ENCODE measurements around the gene GEN1.

DNA sequence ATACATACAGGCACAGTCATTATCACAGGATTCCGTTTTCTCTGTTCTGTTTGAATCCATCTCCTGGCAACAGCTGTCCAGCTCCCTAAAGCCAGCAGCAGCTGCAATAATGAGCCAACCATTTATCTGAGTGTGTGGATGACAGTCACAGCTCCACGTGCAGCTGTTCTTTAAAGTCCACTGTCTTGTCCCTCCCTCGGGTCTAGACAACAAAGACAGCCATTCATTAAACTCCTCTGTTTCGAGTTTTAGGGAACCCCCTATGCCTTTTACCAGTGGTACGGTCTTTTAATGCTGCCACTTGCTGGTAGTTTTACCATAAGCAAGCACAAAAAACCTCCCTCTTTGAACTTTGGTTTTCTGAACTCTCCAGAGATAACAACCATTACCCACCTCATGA lies 46.3 kb downstream of the GEN1 start:
- TF ChIP-seq, protein P1, sequence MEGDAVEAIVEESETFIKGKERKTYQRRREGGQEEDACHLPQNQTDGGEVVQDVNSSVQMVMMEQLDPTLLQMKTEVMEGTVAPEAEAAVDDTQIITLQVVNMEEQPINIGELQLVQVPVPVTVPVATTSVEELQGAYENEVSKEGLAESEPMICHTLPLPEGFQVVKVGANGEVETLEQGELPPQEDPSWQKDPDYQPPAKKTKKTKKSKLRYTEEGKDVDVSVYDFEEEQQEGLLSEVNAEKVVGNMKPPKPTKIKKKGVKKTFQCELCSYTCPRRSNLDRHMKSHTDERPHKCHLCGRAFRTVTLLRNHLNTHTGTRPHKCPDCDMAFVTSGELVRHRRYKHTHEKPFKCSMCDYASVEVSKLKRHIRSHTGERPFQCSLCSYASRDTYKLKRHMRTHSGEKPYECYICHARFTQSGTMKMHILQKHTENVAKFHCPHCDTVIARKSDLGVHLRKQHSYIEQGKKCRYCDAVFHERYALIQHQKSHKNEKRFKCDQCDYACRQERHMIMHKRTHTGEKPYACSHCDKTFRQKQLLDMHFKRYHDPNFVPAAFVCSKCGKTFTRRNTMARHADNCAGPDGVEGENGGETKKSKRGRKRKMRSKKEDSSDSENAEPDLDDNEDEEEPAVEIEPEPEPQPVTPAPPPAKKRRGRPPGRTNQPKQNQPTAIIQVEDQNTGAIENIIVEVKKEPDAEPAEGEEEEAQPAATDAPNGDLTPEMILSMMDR (IDR thresholded peaks at IDR 0.05; ENCODE audit: insufficient read depth, low read length, poor library complexity, severe bottlenecking) = no peak
- no peak for TF ChIP-seq EZH2phosphoT487 (conservative IDR thresholded peaks at IDR 0.05; ENCODE audit: low read length)
